Myocyte (in vitro differentiated cells): ENCODE measurements around the gene AKT3. TPM values are rescaled to one million over a fixed set of nuclear protein-coding genes. Genes with fewer than 3 reads are reported as not detected.

Experiments used
- DNase-seq: peaks from one replicate; pipeline ENCODE4 v3.0.0-alpha.2; 2012; ENCODE audit warnings: low read depth
- total RNA-seq: library from RNA; depleted of rRNA; stranded (reverse); fragments of >200 nt; gene quantifications from 2 replicates; pipeline ENCODE4 v1.2.3, GENCODE V29; 2014

The AKT3 gene
- total RNA-seq, 1 donor from 2014 or later, result 9.4 TPM

- no peak for DNase-seq
These were observed 228.1 kb downstream of the AKT3 start for GRCh38 chr1:243621973-243622372.

DNA sequence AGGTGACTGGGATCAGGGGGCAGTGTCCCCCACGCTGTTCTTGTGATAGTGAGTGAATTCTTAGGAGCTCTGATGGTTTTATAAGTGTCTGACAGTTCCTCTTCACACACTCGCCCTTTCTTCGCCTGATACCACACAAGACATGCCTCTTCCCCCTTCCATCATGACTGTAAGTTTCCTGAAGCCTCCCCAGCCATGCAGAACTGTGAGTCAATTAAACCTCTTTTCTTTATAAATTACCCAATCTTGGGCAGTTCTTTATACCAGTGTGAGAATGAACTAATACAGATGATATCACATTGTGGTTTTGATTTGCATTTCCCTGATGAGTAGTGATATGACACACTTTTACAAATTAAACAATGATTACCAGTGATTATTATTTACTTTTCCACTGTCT is 229.9 kb downstream of the AKT3 start:
- DNase-seq, result no peak

DNA sequence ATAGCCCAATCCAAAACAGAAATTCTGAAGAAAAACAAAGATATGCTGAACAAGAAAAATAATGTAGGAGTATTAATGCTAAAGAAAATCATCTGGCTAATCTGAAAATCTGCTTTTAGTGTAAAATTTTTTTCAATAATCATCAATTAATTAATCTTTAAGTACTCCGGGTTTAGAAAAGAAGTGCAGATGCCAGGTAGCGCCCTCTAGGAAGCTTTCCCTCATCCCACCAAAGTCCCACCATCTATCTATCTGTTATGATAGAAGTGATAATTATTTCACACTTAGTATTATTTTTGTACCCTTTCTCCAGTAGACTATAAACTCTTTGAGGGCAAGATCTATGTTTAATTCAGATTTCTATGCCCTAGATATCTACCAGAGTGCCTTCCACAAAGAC is 240.3 kb downstream of the AKT3 start:
- DNase-seq, result no peak

DNA sequence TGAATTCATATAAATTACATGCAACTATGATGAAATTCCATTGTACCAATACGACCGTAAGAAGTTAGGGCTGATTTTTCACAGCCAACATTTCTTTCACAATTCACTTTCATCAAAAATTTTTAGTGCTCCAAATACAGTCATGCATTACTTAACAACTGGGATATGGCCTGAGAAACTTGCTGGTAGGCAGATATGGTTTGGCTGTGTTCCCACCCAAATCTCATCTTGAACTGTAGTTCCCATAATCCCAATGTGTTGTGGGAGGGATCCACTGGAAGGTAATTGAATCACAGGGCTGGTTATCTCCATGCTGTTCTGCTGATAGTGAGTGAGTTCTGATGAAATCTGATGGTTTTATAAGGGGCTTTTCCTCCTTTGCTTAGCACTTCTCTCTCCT is 244.4 kb downstream of the AKT3 start:
- DNase-seq, result no peak

GRCh38 chr1:243601720-243602119 is 248.3 kb downstream of the AKT3 start:
- no peak for DNase-seq

DNA sequence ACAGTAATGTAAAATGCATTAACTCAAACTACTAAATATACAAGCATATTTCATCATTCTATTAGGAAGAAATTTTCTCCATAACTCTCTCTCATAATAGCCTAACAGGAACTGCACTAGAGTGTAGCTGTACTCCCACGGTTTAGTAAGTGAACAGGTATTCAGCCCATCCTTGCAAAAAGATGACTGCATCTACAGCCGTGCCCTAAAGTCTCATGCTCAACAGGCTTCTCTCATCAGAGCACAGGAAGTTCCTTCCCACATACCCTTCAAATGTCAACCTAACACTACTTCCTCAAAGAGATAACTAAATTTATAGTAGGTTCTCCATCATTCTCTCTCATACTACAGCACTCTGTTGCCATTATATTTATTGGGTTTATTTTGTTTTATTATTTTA is 251.6 kb downstream of the AKT3 start:
- no peak for DNase-seq

GRCh38 chr1:243597383-243597782 is 252.7 kb downstream of the AKT3 start:
- DNase-seq, result no peak

- DNase-seq, result peak; percentile 66
These were observed 253.5 kb downstream of the AKT3 start for GRCh38 chr1:243596431-243597062.

DNA sequence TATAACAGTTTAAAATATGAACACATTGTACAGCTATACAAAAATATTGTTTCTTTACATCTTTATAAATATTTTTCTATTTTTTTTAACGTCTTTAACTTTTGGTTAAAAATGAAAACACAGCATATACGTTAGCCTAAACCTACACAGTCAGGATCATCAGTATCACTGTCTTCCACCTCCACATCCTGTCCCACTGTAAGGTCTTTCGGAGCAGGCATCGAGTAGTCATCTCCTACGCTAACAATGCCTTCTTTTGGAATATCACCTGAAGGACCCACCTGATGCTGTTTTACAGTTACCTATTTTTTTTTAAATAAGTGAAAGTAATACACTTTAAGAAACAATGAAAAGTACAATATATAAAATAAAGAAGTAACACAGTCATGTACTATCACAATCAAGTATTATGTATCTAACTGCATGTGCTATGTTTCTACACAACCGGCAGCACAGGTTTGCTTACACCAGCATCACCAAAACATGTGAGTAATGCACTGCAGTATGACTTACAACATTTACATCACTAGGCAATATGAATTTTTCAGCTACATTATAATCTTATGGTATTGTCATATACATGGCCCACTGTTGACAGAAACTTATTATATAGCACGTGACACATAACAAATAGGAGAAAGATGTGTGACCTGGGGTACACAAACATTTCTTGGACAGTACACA is 254.4 kb downstream of the AKT3 start:
- no peak for DNase-seq

DNA sequence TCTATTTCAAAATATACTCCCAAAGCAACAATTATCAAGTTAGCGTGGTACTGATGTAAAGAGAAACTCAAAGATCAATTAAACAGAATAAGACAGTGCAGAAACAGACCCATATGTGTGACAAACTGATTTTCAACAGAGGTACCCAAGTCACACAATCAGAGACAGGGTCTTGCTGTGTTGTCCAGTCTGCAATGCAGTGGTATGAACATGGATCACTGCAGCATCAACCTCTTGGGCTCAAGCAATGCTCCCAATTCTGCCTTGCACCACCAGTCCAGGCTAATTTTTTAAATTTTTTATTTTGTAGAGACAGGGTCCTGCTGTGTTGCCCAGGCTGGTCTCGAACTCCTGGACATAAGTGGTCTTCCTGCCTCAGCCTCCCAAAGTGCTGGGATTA is 255.6 kb downstream of the AKT3 start:
- no peak for DNase-seq

DNA sequence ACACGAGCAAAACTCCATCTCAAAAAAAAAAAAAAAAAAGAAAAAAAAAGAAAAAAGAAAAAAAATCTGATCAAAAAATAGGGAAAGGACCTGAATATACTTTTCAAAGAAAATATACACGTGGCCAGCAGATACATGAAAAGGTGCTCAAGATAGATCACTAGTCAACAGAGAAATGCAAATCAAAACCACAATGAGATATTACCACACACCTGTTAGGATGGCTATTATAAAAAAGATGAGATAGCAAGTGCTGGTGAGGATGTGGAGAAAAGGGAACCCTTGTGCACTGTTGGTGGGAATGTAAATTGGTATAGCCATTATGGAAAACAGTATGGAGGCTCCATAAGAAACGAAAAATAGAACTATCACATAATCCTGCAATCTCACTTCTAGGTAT is 260.8 kb downstream of the AKT3 start:
- DNase-seq, result peak; percentile 11

DNA sequence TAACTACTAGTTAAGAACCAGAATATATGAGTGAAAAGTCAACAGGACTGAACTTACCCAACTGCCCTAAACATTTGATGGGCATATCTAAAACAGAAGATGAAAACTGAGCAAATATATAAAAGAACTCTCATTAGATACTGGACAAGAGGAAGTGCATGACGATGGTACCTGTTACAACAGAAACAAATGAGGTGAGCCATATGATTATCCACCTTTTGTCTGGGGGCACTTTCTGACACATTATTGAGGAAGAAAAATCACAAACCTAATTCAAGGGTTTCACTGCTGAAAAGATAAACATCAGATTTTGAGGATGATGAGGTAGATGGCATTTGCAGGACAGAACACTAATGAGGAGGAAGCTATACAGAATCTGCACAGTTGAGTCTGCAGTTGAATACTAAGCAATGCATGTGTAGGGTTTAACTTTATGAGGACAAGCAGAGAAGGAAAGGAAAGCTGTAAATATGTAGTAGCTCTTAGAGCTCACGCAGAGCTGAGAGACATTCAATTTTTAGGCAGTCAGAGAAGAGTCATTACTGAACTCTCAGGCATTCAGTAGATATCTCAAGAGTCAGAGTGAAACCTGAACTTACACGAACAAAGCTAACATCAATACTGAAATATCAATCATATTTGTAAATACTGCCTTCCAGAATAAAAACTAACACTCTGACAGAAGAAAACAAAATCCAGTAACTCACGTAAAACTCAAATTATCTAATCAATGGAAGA is 262.1 kb downstream of the AKT3 start:
- DNase-seq, result no peak

- DNase-seq, result no peak
These were observed 262.8 kb downstream of the AKT3 start for GRCh38 chr1:243587285-243587684.

- DNase-seq, result no peak
These were observed 264.1 kb downstream of the AKT3 start for GRCh38 chr1:243585982-243586381.

DNA sequence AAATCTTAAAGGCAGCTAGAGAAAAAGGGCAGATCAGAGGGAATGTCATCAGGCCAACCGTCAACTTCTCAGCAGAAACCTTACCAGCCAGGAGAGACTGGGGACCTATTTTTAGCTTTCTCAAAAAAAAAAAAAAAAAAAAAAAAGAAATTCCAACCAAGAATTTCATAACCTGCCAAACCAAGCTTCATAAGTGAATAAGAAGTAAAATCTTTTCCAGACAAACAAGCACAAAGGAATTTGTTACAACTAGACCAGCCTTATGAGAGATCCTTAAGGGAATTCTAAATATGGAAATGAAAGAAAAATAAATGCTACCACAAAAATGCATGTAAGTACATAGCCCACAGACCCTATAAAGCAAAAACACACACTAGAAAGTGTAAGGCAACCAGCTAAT is 267.7 kb downstream of the AKT3 start:
- peak; percentile 46 for DNase-seq

DNA sequence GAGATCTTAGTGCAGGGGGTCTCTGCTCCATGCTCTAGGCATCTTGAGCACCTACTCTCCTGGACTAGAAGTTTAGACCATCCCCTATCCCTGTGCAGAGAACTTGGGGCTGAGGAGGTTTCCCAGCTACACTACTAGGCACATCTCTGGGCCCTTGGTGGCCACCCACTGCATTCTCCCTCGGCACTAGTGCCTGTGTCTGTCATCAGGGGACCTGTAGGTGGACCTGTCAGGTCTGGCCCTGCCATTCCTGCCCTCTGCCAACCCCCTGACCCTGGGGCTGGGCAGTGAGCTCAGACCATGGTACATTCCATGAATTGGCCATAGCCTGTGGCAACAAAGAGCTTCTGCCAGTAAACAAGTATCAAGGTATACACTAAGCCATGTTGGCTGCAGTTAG is 269.1 kb downstream of the AKT3 start:
- no peak for DNase-seq

DNA sequence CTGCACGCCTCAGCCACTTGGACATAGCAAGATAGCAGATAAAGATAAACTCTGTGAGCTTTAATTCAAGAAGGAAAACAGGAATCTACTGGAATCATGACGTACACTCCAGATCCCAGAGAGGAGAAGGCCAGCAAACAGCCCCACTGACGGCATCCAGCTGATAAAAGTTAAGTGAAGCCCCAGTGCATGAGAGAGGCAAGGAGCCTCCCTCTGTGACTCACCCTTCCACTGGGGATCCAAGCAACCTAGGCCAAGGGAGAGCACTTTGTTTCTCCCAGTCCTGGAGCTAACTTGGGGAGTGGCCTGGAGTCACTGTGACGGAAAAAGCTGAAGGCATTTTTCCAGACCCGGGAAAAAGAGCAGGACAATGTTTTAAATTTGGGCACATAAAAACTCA is 270.0 kb downstream of the AKT3 start:
- DNase-seq, result no peak

DNA sequence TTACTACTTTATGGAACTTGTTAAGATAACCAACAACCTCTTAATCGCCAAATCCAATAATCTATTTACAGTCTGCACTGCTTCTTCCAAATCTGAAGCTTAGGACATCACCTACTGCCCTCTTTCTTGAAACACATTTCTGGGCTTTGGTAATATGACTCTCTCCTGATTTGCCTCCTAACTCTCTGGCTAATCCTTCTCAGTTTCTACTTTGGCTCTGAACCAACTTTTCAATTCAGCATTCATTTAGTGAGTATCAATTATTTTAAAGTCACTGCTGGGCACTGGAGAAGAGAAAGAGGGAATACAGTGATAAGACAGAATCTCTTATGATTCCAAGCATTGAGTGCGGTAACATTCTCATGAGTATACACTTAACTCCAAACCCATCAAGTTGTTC is 275.0 kb downstream of the AKT3 start:
- DNase-seq, result peak; percentile 36

- DNase-seq, result no peak
These were observed 277.1 kb downstream of the AKT3 start for GRCh38 chr1:243572940-243573339.

DNA sequence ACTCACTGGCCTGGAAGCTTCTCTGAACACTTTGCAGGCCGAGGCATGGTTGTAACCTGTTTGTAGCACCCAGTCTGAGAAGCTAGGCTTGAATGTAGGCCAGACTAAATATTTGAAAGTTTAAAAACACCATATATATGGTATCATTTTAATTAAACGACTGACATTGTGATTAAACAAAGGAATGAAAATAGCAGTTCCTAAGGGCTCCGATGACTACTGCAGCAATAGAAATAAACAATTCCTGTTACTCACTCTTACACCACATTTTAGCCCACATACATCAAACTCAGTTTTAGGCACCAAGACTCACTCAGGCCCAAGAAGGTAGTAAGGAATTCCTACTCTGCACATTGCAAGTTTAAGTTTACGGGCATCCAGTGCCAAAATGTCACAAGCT is 281.2 kb downstream of the AKT3 start:
- DNase-seq, result no peak

- no peak for DNase-seq
These were observed 285.2 kb downstream of the AKT3 start for GRCh38 chr1:243564814-243565213.

DNA sequence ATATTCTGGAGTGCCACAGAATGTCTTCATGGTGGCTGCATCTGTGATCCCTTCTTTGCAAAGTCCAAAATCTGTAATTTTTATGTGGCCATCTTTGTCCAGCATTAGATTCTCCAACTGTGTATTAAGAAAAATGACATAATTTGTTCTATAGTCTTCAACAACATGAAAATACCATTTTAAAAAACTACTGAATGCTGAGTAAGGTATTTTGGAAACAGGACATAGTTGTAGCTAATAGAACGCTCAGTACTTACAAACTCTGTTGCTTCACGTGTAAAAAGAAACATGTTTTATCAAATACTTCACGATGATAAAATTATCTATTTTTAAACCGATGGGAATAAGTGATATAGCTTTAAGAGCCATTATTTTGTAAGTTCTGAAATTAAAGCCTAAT is 286.3 kb downstream of the AKT3 start:
- DNase-seq, result no peak

DNA sequence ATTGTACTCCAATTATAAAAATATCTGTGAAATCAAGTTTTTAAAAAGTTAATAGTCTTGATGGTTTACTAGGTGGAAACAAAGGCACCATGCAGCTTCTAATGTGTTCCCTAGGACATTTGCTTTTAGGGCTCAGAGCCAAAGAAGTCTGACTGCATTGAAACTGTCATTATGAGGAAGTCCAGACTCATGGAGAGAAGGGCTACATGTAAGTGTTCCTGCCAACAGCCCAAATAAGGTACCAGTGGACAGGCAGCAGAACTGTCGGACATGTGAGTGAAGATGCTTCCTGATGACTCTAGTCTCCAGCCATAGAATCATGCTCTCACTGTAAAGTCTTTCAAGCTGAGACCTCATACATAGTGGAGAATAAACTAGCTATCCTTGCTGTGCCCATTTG is 287.6 kb downstream of the AKT3 start:
- DNase-seq, result no peak
